ENCODE measurements around the gene KRTAP10-9. TPM values are rescaled to one million over a fixed set of nuclear protein-coding genes. Genes with fewer than 3 reads are reported as not detected.

KRTAP10-9 gene
- total and polyA plus RNA-seq, 2 of the 8 experiments (the other 6 are each of a cell fraction or from before 2014, with no cell fraction given): not detected

GRCh38 chr21:44598061-44598460 lies 28.8 kb upstream of the KRTAP10-9 start:
- H2AFZ ChIP-seq (ENCODE audit: low read length): no peak overlapping the region
- peak in 1 of 2 experiments; percentile 47 for DNase-seq (ENCODE audit: low read depth in 1 of 2, low spot score in 2 of 2)
- POLR2A ChIA-PET (ENCODE audit: partially characterized antibody): interaction anchor here (0.7 kb wide), 1 partner anchor 203 kb away, joined by 3 read pairs; no protein-coding TSS in a partner anchor

More at GRCh38 chr21:44598061-44598460, 28.8 kb upstream of the KRTAP10-9 start:
- no peaks in the 10 kb centered on the region for H4K20me1 ChIP-seq (replicated peaks in 1 of 2; ENCODE audit: control insufficient read depth in 1 of 2, insufficient read depth in 2 of 2, low read length in 2 of 2)
- peaks cover 2 to 11% (median 6%) of the 10 kb centered on the region in 4 experiments for H3K4me1 ChIP-seq (replicated peaks in 1 of 4; ENCODE audit: control insufficient read depth in 3 of 4, insufficient read depth in 4 of 4, low read length in 3 of 4)
- no peaks in the 10 kb centered on the region for H3K36me3 ChIP-seq (ENCODE audit: control insufficient read depth in 2 of 4, insufficient read depth in 4 of 4, low read length in 3 of 4)
- H2BK5ac ChIP-seq (ENCODE audit: low read depth, low read length): peak overlapping the region; percentile 86
- 0 out of 7 replicates have a peak overlapping the region, but pooled peaks of 1 of the 4 experiments have one; percentile 24 for H3K9ac ChIP-seq (replicated peaks in 1 of 4; ENCODE audit: extremely low read depth in 1 of 4, low read depth in 3 of 4, low read length in 3 of 4)
- H2BK15ac ChIP-seq (ENCODE audit: low read length): no peak overlapping the region
- TF ChIP-seq TEAD4 (IDR thresholded peaks at IDR 0.05; ENCODE audit: low read depth, low read length) (no peak), SP4 (IDR thresholded peaks at IDR 0.05; ENCODE audit: low read length) (no peak), POLR2A (IDR thresholded peaks at IDR 0.05; ENCODE audit: control extremely low read depth in 1 of 2, low read depth in 2 of 2, low read length in 2 of 2) (peak in 1 of 2 experiments; percentile 51; a peak in 1 of 3 replicates), SIX5 (IDR thresholded peaks at IDR 0.05; ENCODE audit: low read depth, low read length) (no peak), RFX5 (IDR thresholded peaks at IDR 0.05; ENCODE audit: borderline replicate concordance, low read depth, low read length) (no peak), NANOG (IDR thresholded peaks at IDR 0.05; ENCODE audit: insufficient read depth, low read depth, low read length, poor library complexity, severe bottlenecking) (no peak), TAF1 (IDR thresholded peaks at IDR 0.05; ENCODE audit: low read depth, low read length) (peak; percentile 43; the same call in 1 of the 2 replicates), GABPA (IDR thresholded peaks at IDR 0.05; ENCODE audit: borderline replicate concordance, insufficient read depth, low read length) (no peak)
- WGBS, 2 experiments (ENCODE audit: extremely low coverage in 1 of 2, insufficient coverage in 1 of 2, insufficient read length in 1 of 2, insufficient replicate concordance in 2 of 2, low coverage in 1 of 2, low lambda C conversion rate in 2 of 2, missing lambda C conversion rate in 1 of 2): 52% methylated on average over 11 of the region's 11 CpGs; no CpG with 5 or more reads in 1 of the 2 experiments
- H3K14ac ChIP-seq (ENCODE audit: insufficient read length): no peak overlapping the region
- H4K8ac ChIP-seq (ENCODE audit: extremely low read depth, insufficient read depth, low read length): no peak overlapping the region
- H2AK5ac ChIP-seq (ENCODE audit: low read depth, low read length): 0 out of 2 replicates have a peak overlapping the region, but pooled peaks have one; percentile 88
- no peak overlapping the region for H3K18ac ChIP-seq (ENCODE audit: extremely low read depth, low read length)
- FAIRE-seq: no peak
- peak overlapping the region; percentile 97 for H2BK120ac ChIP-seq (replicated peaks; ENCODE audit: low read depth, low read length)
- peak overlapping the region; percentile 85; the same call in 1 of the 2 replicates for H2BK12ac ChIP-seq (ENCODE audit: low read depth, low read length)
- no peaks in the 10 kb centered on the region for H3K23me2 ChIP-seq (ENCODE audit: low read depth, low read length)
- H3K9me3 ChIP-seq (ENCODE audit: insufficient read depth in 2 of 2, low read depth in 1 of 2, low read length in 1 of 2): no peaks in the 10 kb centered on the region
- no peak overlapping the region for H3K23ac ChIP-seq (ENCODE audit: insufficient read length)
- peak overlapping the region; percentile 72 for H4K91ac ChIP-seq (replicated peaks; ENCODE audit: insufficient read length, low read length)
- peak overlapping the region; percentile 92 for H2BK20ac ChIP-seq (ENCODE audit: low read length)
- CTCF ChIA-PET (ENCODE audit: partially characterized antibody): no interaction called here
- no peak overlapping the region; a peak in 1 of 4 replicates for H3K4me2 ChIP-seq (ENCODE audit: insufficient read depth in 1 of 2, low read depth in 2 of 2, low read length in 2 of 2)
- H3K4me3 ChIP-seq (ENCODE audit: extremely low read depth in 1 of 4, insufficient read depth in 2 of 4, low read depth in 3 of 4, low read length in 4 of 4): no peak overlapping the region
- no peaks in the 10 kb centered on the region for H3K79me2 ChIP-seq (ENCODE audit: control insufficient read depth in 1 of 2, insufficient read depth in 2 of 2, low read length in 2 of 2)
- H3K27me3 ChIP-seq (replicated peaks in 1 of 4; ENCODE audit: control insufficient read depth in 3 of 4, extremely low read depth in 1 of 4, insufficient read depth in 3 of 4, low read length in 3 of 4): no peaks in the 10 kb centered on the region
- H3K56ac ChIP-seq (replicated peaks; ENCODE audit: insufficient read length, low read depth, low read length): no peak overlapping the region
- no peak overlapping the region for H3K4ac ChIP-seq (replicated peaks; ENCODE audit: insufficient read length, low read depth, low read length)
- no peaks in the 10 kb centered on the region for H3K79me1 ChIP-seq (ENCODE audit: low read depth, low read length)
- peak overlapping the region; percentile 74; the same call in 1 of the 2 replicates for H3K27ac ChIP-seq (ENCODE audit: low read depth, low read length)
- H4K5ac ChIP-seq (ENCODE audit: insufficient read length, low read depth, low read length): peak overlapping the region; percentile 51

Data from H1 (cell line).